Activated CD4-positive, alpha-beta T cell treated with anti-CD3 and anti-CD28 coated beads for 24 hours (primary cell): ENCODE data around the gene CENPU.
"Not testable (repeated sequence)": the region's sequence is repeated elsewhere in the genome, so short reads cannot be mapped to it uniquely, and the experiment has no call there.

Experiments used
- DNase-seq, 2 donors: peaks; one replicate each; pipeline ENCODE4 v3.0.0-alpha.2; 2020; ENCODE audit warnings: low read depth in 2 of 2

Gene CENPU

DNA sequence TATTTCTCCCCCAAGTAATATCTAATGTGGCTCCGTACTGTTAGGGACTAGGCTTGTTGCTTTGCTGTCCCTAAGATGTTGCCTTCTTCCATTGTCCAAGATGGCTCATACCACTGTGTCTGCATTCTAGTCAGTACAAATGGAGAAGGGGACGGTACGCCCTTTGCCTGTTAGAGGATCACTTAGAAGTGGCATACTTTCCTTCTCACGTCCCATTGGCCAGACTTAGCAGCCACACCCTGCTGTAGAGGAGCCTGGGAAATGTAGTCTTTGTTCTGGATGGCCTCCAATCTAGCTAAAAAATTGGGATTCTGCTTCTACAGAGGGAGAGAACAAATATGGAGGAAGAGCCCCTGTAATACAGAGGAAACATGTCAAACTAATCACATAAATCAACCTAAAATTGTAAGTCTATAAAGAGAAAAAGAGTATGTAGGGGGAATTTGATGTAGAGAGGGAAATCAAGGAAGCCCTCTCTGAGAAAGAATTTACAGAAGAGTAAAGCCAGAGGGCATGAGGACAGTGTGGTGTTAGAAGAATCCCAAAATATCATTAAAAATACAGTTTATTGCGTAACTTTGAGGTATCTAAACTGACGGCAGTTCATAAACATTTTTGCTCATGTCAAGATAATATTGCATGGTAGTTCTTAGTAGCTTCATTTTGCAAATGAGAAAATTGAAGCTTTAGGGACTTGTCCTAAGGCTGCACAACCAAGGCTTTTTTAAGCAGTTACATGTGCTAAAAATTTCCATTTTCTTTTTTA is 69.3 kb downstream of the CENPU start:
- no peak for DNase-seq

DNA sequence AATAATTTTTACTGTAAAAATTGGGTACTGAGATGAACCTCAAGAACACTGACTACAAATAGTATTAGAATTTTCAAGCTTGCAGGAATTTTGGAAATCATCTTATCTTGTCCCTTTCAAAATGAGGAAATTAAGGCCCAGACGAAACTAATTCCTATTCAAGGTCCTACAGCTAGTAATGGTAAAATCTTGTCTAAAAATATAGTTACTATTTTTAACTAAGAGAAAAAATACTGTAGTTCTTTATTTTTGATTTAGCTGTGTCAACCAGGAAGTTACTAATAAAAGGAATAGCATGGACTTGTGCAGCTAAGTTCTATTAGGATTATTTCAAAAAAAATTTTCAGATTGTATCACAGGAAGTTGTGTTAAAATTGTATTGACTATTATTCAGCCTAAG is 71.7 kb downstream of the CENPU start:
- DNase-seq: no peak

DNA sequence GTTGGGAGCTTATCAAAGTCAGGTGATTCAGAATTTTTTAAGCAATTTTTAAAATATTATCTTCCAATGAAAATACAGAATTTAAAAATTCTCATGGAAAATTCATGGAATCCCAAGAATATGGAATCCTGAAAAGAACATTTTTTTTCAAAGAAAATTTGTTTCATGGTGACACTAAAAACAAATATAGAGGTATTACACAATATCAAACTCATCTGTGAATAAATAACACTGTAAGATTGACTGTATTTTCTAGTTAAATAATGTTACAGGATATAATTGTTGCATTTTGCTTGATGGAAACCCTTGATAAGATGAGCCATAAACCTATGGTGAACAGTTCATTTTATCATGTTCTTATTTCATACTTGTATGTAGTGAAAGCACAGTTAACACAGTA is 72.9 kb downstream of the CENPU start:
- DNase-seq: no peak

DNA sequence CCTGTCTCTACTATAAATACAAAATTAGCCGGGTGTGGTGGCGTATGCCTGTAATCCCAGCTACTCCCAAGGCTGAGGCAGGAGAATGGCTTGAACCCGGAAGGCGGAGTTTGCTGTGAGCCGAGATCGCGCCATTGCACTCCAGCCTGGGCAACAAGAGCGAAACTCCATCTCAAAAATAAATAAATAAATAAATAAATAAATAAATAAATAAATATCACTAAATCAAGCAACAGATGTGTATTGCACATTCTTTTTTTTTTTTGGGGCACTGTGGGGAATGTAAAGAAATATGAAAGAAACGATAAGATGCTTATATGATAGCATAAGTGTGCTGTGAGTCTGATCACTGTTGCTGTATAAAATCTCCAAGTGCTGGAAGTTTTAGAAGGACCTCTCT is 76.1 kb downstream of the CENPU start:
- DNase-seq: not testable (repeated sequence)

DNA sequence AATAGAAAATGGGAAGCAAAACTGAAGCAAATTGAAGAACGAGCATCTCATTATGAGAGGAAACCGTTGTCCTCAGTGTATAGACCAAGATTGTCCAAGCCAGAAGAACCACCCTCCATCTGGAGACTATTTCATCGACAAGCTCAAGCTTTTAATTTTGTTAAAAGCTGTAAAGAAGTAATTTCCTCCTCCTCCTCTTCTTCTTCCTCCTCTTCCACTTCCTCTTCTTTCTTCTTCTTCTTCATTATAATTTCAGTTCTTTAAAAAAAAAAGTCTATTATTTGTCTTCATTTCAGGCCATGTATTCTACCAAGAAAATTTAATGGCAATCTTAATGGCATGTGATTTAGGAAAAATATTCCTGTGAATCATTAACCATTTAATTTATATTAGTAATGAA is 76.8 kb downstream of the CENPU start:
- DNase-seq: no peak

DNA sequence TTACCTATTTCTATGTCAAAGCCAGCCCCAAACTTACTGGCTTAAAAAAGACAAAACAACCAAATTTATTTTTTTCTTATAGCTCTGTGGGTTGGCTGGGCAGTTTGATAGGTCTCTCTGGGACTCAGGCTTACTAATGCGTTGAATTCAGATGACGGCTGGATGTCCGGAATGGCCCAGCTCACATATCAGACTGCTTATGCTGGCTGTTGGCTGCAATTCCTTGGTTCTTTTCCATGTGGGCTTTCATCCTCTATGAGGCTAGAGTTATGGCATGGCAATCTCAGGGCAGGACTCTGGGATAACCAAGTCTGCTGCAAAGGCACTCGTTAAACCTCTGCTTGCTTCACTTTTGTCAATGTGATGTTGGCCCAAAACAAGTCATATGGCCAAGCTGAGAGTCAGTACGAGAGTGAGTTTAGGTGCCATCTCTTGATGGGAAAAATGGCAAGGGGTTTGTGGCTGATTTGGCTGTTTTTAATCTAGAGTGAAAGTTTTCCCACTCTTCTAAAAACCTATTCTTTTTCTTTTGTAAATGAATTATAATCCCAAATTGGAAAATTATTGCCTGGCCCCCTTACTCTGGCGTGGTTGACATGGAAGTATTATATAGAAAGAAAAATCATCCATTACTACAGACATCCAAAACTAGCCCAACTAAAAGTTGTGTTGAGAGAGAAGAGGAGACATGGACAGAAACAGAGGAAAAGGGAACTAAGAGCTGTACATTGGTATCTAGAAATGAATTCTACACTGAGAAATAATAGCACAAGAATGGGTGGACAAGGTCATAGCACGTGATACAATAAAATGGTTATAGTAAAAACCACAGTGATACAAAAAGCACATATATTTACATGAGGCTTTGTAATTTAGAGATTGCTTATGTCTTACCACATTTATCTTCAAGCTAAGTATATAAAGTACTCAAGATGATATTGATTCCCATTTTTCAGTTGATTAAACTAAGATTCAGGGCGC is 77.7 kb downstream of the CENPU start:
- no peak for DNase-seq

DNA sequence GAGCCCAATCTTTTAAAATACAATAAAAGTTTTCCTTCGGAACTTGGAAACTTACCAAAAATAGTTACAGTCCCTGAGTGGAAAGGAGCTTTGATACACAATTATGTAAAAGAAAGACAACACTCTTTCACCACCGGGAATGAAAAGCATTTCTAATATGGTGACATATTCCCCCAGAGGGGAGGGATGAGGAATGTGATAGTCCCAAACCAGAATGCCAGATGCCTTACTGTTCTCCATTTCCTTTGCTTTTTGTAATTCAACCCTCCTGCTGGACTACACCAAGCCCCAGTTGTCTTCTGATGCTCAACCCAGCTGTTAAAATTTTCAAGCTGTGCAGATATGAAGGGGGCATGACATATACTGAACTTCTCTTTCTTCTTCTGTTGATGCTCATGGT is 80.2 kb downstream of the CENPU start:
- DNase-seq: no peak

DNA sequence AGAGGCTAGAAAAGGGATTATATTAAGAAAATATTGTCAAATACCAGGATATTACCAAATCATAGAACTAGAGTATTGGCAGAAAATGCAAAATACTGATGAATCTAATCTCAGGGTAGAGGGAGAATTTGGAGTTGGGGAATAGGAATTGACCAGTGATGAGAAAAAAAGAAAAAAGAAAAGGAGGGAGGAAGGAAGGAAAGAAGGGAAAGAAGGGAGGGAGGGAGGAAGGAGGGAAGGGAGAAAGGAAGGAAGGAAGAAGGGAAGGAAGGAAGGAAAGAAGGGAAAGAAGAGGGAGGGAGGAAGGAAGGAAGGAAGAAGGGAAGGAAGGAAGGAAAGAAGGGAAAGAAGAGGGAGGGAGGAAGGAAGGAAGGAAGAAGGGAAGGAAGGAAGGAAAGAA is 81.2 kb downstream of the CENPU start:
- DNase-seq: not testable (repeated sequence)

DNA sequence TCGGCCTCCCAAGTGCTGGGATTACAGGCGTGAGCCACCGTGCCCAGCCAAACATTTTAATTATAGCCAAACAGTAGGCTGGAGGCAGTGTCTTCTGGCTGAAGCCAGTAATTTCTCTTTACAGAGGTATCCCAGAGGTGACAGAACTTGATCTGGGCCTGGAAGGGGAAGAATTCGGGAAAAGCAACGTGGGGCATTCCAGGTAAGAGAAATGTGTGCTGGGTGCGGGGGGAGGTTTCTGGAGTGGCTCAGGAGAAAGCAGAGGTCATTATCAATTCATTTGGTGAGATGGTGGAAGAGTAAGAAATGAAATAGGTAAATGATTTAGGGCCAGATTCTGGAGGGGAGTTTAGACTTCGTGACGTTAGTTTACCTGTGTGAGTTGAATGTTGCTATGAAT is 82.0 kb downstream of the CENPU start:
- DNase-seq: no peak

DNA sequence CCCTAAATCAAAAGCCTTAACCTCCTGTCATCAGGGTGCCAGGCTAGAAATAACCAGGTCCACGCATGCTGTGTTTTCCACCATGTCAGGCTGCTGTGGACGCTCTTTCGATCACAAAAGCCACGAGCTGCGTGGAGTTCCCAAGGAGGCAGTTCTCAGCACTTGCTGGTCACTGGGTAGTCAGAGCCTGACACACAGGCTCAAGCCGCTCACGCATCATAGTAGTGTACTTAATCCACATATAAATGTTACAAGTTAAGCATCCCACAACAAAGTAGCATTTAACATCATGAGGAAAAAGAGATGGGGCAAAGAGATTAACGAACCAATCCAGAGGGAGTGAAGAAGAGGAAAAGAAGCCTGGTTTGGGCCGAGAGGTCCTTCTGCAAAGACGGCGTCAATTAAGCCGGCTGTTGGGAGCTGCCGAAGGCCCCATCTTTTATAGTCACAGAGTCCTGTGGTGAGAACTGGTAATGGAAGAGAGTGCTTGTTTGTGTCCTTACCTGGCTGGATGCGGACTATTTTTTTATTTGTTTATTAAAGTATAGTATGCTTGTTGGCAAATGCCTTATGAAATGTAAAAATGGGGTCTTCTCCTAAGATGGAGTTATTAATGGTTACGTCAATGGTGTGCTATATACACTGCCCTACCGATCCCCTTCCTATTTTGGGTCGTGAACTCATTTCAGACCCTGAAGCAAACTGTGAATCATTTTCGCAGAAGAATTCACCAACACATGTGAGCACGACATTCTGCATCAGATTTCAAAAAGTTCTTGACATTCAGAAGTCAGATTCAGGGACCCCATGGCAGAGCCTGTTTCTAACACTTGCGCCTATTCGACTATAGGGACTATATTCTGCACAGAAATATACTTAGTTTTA is 83.7 kb downstream of the CENPU start:
- no peak for DNase-seq

DNA sequence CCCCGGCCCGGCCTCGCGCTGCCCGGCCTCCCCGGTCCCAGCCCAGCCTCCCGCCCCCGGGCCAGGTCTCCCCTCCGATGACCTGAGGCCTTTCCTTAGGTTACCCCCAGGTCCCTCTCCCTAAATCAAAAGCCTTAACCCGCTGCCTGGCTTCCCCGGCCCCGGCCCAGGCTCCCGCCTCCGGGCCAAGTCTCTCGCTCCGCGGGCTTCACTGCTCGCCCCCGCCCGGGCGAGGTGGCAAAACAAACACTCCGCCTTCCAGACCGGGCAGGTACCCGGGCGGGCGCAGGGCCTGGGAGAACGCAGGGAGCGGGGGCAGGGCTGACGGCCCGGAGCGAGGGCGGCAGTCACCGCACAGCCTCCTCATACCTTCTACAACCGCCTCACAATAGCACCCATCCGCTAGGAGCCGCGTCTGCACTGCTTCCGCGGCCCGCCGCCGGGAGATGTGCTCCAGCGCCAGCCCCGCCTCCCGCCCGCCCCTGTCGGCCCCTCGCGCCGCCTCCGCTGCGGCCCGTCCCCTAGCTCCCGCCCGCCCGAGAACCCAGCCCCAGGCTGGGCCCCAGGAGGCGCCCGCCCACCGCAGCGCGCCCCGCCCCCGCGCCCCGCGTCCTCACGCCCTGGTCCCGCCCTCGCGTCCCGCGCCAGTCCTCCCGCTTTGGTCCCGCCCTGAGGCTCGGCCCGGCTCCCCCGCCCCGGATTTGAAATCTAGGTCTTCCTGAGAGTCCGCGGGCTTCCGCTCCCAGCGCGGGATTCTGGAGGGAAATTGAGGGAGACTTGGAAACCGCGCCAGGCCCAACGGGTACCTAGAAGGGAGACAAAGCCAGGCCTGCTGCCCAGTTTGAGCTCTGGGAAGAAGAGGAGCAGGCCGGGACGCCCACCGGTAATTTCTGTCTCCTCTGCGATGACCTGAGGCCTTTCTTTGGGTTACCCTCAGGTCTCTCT is 84.6 kb downstream of the CENPU start, which contains the start of the genes CASP3 and PRIMPOL:
Gene CASP3 (minus strand): TSS at position 422 of the 945 bp plus-strand sequence. CDS start 10,994 bp downstream, outside the sequence.
Gene PRIMPOL (plus strand): TSS at position 713 of the 945 bp plus-strand sequence. CDS start 7,403 bp downstream, outside the sequence.
- peak; percentile 92 to 94 for DNase-seq

DNA sequence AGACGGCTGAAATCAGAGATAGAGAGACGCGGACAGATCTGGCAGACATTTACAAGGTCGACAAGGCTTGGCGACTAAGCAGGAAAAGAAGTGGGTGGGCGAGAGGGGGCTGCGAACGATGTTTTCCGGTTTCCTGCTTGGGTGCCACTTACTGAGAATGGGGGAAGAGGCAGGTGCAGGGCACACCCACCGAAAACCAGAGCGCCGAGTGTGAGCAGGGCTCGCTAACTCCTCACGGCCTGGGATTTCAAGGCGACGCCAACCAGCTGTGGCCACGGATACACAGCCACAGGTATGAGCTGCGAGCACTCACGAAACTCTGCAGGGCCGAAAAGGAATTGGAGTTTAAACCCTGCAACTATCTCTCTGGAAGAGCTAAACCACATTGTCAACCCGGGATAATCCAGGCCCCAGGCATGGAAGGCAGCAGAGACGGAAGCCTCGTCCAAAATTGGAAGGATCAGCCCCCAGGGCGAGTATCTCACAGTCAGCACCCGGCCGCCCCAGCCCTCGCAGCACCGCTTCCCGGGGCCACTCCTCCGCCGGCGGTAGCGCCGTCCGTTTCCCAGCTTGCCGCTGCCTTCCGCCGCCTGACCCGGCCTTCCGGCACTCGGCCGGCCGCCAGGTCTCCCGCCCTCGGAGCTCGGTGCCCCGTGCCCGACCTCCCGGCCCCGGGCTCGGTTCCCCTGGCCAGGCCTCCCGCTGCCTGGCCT is 85.4 kb downstream of the CENPU start:
- DNase-seq: peak; percentile 11 to 33

DNA sequence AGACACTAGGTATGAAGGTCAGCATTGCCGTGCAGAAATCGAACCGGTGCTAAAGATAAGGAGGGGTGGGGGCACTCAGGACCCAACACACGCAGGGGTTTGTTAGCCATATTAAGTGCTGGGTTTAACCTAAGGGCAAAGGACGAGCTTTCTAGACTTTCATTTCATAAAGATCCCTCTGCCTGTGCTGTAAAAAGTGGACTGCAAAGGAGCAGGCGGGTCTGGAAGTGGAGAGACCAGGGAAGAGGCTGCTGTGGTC is 85.9 kb downstream of the CENPU start:
- DNase-seq: no peak

DNA sequence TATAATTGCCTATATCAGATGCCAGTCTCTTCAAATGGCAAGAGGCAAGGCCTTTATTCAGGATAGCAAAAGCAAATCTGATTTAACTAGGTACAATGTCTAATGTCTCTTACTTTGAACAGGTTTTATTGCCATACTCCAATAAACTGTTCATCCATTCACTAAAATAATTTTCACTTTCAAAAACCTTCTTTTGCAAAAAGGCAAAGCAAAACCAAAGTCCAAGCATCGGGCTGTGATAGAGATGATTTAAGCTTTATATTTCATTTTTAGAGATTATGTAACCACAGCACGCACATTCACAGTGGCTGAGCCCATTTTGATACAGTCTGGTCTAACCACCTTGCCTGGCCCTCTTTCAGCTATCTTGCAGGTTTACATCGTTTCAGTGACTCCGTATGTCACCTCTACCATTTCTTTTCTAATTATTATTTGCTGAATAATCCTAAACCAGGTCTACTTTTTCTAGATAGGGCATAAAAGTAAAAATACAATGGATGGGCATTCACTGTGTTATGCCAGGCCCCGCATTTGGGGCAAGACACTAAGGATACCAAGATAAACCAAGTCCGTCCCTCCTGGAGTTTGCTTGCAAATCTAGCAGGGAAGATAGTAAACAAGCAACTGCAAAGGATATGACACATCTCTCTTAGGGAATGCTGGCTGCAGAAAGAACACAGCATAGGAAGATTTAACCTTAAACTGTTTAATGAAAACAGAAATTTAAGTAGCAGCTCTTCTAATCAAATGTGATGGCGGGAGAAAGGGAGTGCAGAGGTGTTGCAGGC is 86.4 kb downstream of the CENPU start:
- DNase-seq: no peak

DNA sequence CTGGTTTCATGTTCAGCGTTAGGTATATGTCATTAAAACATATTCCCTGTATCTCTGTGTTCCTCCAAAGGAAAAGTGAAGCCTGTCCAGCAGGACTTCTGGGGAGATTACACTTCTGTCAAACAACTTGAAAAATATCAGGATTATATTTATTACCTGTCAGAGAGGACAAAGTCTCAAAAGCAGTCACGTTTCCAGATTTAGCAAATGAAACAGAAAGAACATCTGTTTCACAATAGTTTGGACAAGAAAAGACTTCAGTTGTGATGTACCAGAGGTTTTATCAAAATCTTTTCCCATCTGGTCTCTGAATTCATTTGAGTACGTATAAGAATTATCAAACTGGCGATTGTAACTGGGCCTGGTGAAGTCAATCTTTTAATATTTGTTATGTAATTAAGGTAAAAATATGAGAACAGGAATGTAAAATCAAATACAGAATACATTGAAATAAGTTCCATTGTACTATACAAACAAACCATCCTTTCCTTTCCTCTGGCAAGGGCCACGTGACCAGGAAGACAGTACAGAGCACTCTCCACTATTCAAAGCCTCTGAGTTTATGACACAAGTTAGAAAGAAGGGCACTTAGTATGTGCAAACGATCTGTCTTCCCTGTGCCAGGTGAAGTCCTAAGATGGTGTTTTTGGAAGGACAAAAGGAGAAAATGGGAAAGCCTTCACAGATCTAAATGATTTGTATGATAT is 87.8 kb downstream of the CENPU start:
- no peak for DNase-seq

DNA sequence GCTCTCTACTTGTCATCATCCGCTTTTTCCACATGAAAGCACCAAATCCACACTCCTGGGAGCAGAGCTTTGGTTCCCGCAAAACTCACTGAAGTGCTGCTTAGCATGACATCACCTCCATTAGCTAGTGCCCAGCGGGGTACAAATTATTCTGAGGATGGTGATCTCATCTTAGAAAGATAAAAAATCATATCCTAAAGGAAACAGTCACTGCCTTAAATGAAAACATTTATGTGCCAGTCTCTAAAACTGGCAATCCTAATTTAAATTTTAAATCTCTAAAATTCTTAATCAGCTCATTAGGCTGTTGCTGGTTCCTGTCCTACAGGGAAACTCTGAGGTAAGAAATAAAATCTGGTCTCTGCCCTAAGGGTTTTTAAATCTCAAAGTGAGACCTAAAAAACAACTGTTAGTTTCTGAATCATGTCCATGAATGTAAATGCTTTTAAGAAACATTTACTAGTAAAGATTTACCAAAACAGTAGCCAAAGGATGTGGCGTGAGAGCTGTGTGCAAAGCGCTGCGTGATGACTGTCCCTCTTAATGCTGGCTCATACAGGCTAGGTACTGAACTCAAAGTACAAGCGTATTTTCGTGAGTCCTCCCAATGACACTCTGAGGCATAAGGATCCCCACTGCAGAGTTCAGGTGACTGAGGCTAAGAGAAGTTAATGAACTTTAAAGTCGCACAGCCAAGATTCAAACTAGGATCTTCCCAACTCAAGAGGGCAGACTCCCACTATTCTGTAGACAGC is 89.2 kb downstream of the CENPU start:
- no peak for DNase-seq
